ENCODE data around the gene DDIAS. TPM values are rescaled to one million over a fixed set of nuclear protein-coding genes. Genes with fewer than 3 reads are reported as not detected.

The DDIAS gene
- total and polyA plus RNA-seq, 7 donors: 0.16 to 3.1 (median 0.66) TPM; not detected in 1

DNA sequence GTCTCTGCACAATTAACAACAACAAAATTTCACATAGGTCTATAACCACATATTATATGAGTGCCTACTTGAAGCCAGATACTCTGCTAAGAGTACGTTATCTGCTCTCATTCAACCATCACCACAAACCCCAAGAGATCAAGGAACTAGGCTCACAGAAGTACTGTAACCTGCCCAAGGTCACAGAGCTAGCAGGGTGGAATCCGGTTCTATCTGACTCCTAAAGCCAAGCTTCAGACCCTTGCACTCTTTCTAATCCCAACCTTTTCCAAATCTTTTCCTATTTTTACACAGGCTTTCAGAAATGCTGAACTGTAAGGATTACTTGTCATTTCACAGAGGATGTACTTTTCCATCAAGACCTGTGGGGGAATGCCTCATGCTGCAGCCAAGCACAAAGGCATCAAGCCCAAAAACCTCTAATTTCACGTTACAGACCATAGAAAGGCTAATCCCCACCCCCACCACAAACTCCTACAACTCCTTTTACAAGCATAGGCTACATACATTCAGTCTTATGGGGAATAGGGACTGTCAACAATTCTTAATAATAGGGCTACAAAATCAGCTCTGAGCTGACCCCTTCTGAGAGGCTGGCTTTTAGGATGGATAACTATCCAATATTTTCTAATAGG lies 2.2 kb upstream of the DDIAS start:
- Histone ChIP-seq H3K36me3 (no peaks in the 10 kb centered on the region), H3K27ac (peak overlapping the region; percentile 87 to 96 (median 94)), H3K9me3 (no peaks in the 10 kb centered on the region), H3K4me3 (peak overlapping the region; percentile 57 to 70 (median 60)), H3K27me3 (no peaks in the 10 kb centered on the region), H3K4me1 (peaks cover 0 to 34% (median 28%) of the 10 kb centered on the region in 4 donors)
- TF ChIP-seq EP300 (IDR thresholded peaks at IDR 0.05): no peak
- no peak for TF ChIP-seq POLR2AphosphoS5 (IDR thresholded peaks at IDR 0.05)
- TF ChIP-seq POLR2A (IDR thresholded peaks at IDR 0.05): no peak
- TF ChIP-seq, protein P1, sequence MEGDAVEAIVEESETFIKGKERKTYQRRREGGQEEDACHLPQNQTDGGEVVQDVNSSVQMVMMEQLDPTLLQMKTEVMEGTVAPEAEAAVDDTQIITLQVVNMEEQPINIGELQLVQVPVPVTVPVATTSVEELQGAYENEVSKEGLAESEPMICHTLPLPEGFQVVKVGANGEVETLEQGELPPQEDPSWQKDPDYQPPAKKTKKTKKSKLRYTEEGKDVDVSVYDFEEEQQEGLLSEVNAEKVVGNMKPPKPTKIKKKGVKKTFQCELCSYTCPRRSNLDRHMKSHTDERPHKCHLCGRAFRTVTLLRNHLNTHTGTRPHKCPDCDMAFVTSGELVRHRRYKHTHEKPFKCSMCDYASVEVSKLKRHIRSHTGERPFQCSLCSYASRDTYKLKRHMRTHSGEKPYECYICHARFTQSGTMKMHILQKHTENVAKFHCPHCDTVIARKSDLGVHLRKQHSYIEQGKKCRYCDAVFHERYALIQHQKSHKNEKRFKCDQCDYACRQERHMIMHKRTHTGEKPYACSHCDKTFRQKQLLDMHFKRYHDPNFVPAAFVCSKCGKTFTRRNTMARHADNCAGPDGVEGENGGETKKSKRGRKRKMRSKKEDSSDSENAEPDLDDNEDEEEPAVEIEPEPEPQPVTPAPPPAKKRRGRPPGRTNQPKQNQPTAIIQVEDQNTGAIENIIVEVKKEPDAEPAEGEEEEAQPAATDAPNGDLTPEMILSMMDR (IDR thresholded peaks at IDR 0.05): no peak
- intact Hi-C loops (cut with DNase I): no loop called here
- no peak for DNase-seq
- 28 to 35% methylated on average over 3 of the region's 3 CpGs for WGBS, 2 donors

GRCh38 chr11:82899957-82900276 lies 1.6 kb upstream of the DDIAS start:
- H3K4me3 ChIP-seq: peak overlapping the region; percentile 57 to 70 (median 60)
- TF ChIP-seq EP300 (IDR thresholded peaks at IDR 0.05): no peak
- TF ChIP-seq POLR2AphosphoS5 (IDR thresholded peaks at IDR 0.05): no peak
- TF ChIP-seq, protein P1 (IDR thresholded peaks at IDR 0.05): no peak
- TF ChIP-seq POLR2A (IDR thresholded peaks at IDR 0.05): no peak
- WGBS, 2 donors: 1 to 3% methylated on average over 11 of the region's 11 CpGs
- DNase-seq: no peak
- no peaks in the 10 kb centered on the region for H3K9me3 ChIP-seq
- intact Hi-C loops (cut with DNase I): loop anchor here (1.0 to 10.0 kb wide), 6 partner anchors 33 to 915 kb away; partner anchors contain the start of genes PCF11 and RAB30
- H3K27me3 ChIP-seq: no peaks in the 10 kb centered on the region
- H3K36me3 ChIP-seq: no peaks in the 10 kb centered on the region
- H3K27ac ChIP-seq: peak overlapping the region; percentile 87 to 96 (median 94)
- H3K4me1 ChIP-seq: peaks cover 0 to 31% (median 27%) of the 10 kb centered on the region in 4 donors

DNA sequence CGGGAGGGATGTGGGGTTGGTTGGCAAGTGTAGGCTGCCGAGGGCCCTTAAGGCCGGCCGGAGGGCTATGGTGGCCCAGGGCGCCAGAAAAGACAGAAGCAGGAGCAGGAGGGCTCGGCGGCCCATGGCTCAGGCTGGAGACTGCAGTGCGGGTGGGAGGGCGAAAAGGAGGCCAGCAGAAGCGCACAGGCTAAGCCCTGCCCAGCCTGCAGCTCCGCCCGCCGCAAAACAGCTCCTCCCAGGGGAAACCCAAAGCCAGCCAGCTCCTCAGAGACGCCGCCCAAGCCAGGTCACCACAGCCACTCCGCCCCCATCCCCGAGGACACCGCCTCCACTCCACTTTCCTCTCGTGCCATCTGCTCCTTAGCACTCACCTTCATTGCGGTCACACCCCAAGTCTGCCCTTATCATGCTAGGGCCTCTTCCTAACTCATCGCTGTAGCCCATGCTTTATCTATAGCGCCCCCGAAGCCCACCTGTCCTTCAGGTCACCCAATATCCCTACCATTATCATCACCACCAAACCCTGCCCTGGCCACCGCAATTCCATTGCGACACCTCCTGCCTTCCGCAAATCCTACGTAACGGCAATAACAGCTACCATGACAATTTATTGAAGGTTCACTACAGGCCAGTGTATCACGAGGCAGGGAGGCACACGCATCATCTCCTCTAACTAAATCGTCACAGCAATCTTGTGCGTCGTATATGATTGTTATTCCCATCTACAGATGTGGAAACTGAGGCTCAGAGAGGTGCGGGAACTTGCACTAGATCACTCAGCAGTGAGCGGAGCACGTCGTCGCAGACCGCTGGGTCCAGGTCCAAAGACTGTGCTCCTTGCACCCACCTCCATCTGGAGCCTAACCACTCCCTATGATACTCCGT lies 1.0 kb upstream of the DDIAS start, which contains the start of gene PRCP:
TSS of gene PRCP (minus strand) at position 154 of the 888 bp plus-strand sequence. CDS start at position 126, 28 bp downstream.
- Histone ChIP-seq H3K27ac (peak within 1 kb of the TSS; percentile 87 to 96 (median 94)), H3K9me3 (no peaks in the 10 kb centered on the region), H3K27me3 (no peaks in the 10 kb centered on the region), H3K4me3 (peak within 1 kb of the TSS; percentile 57 to 70 (median 60)), H3K36me3 (no peaks in the 10 kb centered on the region), H3K4me1 (peaks cover 0 to 31% (median 26%) of the 10 kb centered on the region in 4 donors)
- WGBS, 2 donors: 0% methylated on average over 40 of the region's 40 CpGs
- intact Hi-C loops (cut with DNase I): loop anchor here (1.0 to 10.0 kb wide), 6 partner anchors 33 to 914 kb away; partner anchors contain the start of genes PCF11 and RAB30
- peak; percentile 97 for DNase-seq
- TF ChIP-seq POLR2AphosphoS5 (IDR thresholded peaks at IDR 0.05) (peak; percentile 77 to 85 (median 82)), EP300 (IDR thresholded peaks at IDR 0.05) (peak in 3 of 4 donors; percentile 41 to 59 (median 42)), POLR2A (IDR thresholded peaks at IDR 0.05) (peak; percentile 66 to 69)
- TF ChIP-seq, protein P1 (IDR thresholded peaks at IDR 0.05): no peak

- 2% methylated on average over 15 of the region's 15 CpGs for WGBS, 2 donors
Measured at GRCh38 chr11:82901922-82902485, 468 bp downstream of the DDIAS start.

More at GRCh38 chr11:82901922-82902485, 468 bp downstream of the DDIAS start:
- Histone ChIP-seq H3K27ac (peak overlapping the region; percentile 87 to 96 (median 94)), H3K4me3 (peak overlapping the region in 3 of 4 donors; percentile 57 to 70 (median 60)), H3K36me3 (no peaks in the 10 kb centered on the region), H3K4me1 (peaks cover 0 to 31% (median 26%) of the 10 kb centered on the region in 4 donors), H3K27me3 (no peaks in the 10 kb centered on the region), H3K9me3 (no peaks in the 10 kb centered on the region)
- no peak for TF ChIP-seq POLR2A (IDR thresholded peaks at IDR 0.05)
- TF ChIP-seq, protein P1 (IDR thresholded peaks at IDR 0.05): no peak
- TF ChIP-seq POLR2AphosphoS5 (IDR thresholded peaks at IDR 0.05): no peak
- no peak for TF ChIP-seq EP300 (IDR thresholded peaks at IDR 0.05)
- DNase-seq: no peak
- intact Hi-C loops (cut with DNase I): loop anchor here (2.0 to 10.0 kb wide), 5 partner anchors 170 to 913 kb away; partner anchors contain the start of genes PCF11 and RAB30

Data from sigmoid colon (tissue), 7 donors.